Putamen (tissue), 1 donor: ENCODE results near the gene NMNAT2.
"Not testable (repeated sequence)": the region's sequence is repeated elsewhere in the genome, so short reads cannot be mapped to it uniquely, and the experiment has no call there.

ENCODE experiments used
- DNase-seq: peaks from one replicate; pipeline ENCODE4 v3.0.0-alpha.2; 2016; ENCODE audit warnings: low spot score

Gene NMNAT2

GRCh38 chr1:183263886-183264602 lies 154.1 kb downstream of the NMNAT2 start:
- no peak for DNase-seq

- DNase-seq, result no peak
Observed at GRCh38 chr1:183262628-183263200, 155.5 kb downstream of the NMNAT2 start.

- no peak for DNase-seq
Observed at GRCh38 chr1:183259924-183260323, 158.3 kb downstream of the NMNAT2 start.

- no peak for DNase-seq
Observed at GRCh38 chr1:183255073-183255472, 163.1 kb downstream of the NMNAT2 start.

- DNase-seq, result no peak
Observed at GRCh38 chr1:183251959-183252450, 166.2 kb downstream of the NMNAT2 start.

- DNase-seq, result no peak
Observed at GRCh38 chr1:183251101-183251958, 166.8 kb downstream of the NMNAT2 start.

- no peak for DNase-seq
Observed at GRCh38 chr1:183249941-183250452, 168.2 kb downstream of the NMNAT2 start.

- no peak for DNase-seq
Observed at GRCh38 chr1:183248989-183249691, 169.0 kb downstream of the NMNAT2 start.

- DNase-seq, result no peak
Observed at GRCh38 chr1:183247931-183248330, 170.2 kb downstream of the NMNAT2 start.

- no peak for DNase-seq
Observed at GRCh38 chr1:183247484-183247883, 170.7 kb downstream of the NMNAT2 start.

- DNase-seq, result no peak
Observed at GRCh38 chr1:183247066-183247465, 171.1 kb downstream of the NMNAT2 start.

- no peak for DNase-seq
Observed at GRCh38 chr1:183246436-183246835, 171.7 kb downstream of the NMNAT2 start.

GRCh38 chr1:183245357-183245756 lies 172.8 kb downstream of the NMNAT2 start:
- DNase-seq, result no peak

GRCh38 chr1:183244466-183244865 lies 173.7 kb downstream of the NMNAT2 start:
- DNase-seq, result no peak

GRCh38 chr1:183243161-183244050 lies 174.8 kb downstream of the NMNAT2 start:
- no peak for DNase-seq

- no peak for DNase-seq
Observed at GRCh38 chr1:183242556-183242955, 175.6 kb downstream of the NMNAT2 start.

GRCh38 chr1:183241471-183241870 lies 176.7 kb downstream of the NMNAT2 start:
- DNase-seq, result no peak

- not testable (repeated sequence) for DNase-seq
Observed at GRCh38 chr1:183240853-183241252, 177.3 kb downstream of the NMNAT2 start.

GRCh38 chr1:183240526-183240825 lies 177.7 kb downstream of the NMNAT2 start:
- DNase-seq, result no peak

GRCh38 chr1:183239793-183240525 lies 178.2 kb downstream of the NMNAT2 start:
- DNase-seq, result no peak
